Head of caudate nucleus (tissue), 42 donors: ENCODE measurements around the gene RBM3.

Source experiments
- DNase-seq, 42 donors: peaks; one replicate each; pipeline versions ENCODE4 v3.0.0 to v3.0.0-alpha.2; 2020 to 2021; ENCODE audit warnings: mixed read lengths in 7 of 42
- intact Hi-C: fragments of 100-400 bp; cut with DNase I; formaldehyde crosslinking; loops from one replicate; pipeline ENCODE4 v1.15.0; 2022

Gene RBM3

DNA sequence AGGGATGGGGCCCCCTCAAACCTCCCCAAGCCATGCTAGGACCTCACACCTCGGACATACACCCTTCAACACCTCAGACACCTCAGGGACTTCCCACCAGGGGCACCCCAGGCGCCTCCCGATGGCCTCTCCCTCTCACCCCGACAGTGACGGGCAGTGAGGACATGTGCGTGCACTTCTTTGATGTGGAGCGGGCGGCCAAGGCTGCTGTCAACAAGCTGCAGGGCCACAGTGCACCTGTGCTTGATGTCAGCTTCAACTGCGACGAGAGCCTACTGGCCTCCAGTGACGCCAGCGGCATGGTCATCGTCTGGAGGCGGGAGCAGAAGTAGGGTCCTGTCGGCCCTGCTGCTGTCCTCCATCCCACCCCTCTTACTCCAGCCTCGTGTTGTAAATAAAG, 30.4 kb downstream of the RBM3 start:
- intact Hi-C loops = no loop called here
- DNase-seq = no peak

DNA sequence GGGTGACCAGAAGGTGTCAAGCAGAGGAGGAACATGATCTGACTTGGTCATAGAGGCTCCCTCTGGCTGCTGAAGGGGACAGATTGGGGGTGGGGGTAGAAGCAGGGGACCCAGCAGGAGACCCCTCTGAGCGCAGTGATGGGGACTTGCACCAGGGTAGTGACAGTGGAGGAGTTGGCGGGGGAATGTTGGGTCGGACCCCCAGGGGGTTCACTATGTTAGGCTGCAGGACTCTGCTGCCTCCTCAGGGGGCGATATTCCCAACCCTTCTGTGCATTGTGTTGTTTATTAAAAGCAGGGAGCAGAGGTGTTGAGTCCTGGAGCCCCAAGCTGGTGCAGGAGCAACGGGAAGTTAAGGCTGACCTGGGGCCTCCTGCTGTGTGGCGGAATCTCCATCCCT, 31.8 kb downstream of the RBM3 start:
- intact Hi-C loops = no loop called here
- no peak for DNase-seq

DNA sequence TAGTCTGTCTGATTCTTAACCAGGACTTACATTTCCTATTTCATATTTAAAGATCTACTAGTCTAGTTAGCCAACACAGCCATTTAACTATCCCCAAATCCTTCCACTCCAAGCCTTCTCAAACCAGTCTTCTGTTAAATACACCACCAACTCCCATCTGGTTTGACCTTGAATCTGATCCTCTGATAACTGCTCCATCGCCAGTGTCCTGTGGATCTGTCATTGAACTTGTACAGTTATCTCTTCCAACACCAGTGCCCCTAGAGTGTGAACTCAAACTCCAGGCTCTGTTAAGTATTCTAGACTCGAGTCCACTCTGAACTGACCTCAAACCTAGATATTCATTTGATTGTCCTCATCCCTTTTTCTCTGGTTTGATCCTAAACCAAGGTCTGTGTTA, 37.4 kb downstream of the RBM3 start:
- no peak for DNase-seq
- intact Hi-C loops = no loop called here

DNA sequence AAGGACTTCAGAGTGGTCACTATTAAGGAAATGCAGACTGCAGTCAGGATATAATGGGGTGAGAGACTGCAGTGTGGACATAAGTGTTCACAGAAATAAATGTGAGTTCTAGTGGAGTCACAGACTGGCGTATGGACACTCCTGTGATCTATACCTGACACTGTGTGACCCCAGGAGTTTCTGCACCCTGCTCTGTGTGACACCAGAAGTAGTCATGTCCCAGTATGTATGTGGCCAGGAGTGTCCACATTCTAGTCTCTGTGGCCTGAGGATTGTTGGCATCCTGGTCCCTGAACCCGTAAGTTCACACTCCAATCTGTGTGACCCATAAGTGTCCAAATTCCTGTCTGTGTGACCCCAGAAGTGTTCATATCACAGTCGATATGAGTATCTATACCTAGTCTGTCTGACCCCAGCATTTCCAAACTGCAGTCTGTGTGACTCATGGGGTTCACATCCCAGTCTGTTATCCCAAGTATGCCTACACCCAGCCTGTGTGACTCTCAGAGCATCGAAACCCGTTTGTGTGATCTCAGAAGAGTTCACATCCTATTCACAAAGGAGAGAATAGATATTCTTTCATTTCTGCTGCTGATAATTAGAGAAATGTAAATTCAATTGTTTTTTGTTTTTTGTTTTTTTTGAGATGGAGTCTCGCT, 39.3 kb downstream of the RBM3 start:
- intact Hi-C loops = no loop called here
- DNase-seq = no peak

DNA sequence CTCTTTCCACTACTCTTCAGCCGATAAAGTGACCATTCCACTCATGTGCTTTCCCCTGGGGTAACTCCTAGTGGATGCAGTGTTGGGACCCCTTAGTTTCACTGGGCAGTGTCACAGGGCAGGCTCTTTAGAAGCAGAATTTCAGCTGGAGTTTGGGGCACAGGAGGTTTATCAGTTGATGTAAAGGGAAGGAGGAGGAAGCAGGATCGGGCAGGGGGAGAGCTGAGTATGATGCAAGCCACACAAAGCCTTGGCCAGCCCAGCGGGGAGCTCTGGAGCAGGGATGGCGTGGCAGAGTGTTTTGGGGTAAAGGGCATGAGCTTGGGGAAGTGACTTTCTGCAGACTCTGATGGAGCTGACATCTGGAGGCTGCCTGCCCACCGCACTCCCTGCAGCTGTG, 42.3 kb downstream of the RBM3 start:
- intact Hi-C loops = no loop called here
- no peak for DNase-seq

DNA sequence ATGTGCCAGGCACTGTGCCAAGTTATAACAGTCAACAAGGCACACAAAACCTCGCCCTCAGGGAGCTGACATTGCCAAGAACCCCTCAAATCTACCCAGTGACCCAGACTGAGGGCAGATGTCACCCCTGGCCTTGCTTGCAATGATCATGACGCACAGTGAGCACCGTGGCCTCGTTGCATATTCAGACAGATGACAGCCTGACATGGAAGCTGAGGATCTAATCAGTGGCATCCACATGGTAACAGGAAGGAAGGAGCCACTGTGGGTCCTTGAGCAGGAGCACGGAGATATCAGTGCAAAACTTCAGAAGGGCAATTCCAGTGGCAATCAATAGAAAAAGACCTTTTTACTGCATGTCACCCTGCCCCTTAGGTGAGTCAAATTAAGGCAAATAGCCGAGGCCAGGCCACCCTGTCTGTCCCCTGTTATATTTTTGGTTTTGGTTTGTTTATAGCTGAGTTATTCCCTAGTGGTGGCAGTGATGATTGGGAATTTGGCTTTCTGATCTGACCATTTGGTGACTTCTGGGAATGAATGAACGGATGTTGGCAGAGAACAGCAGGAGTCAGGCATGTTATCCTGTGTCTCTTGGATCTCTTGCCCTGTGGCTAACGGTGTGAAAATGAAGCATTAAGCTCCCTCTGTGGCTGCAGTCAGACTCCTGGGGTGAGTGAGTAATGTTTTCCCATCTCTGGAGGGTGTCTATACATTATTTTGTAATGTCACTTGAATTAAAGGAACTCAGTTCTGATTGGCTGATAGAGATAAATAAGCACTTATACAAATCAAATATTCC, 43.5 kb downstream of the RBM3 start:
- peak in 1 of 42 donors; percentile 10 for DNase-seq
- intact Hi-C loops = no loop called here

- no peak for DNase-seq
These were observed 52.4 kb downstream of the RBM3 start for GRCh38 chrX:48626401-48627298.

More at GRCh38 chrX:48626401-48627298, 52.4 kb downstream of the RBM3 start:
- intact Hi-C loops = no loop called here
